ENCODE measurements around the gene CREB3L2. TPM values are rescaled to one million over a fixed set of nuclear protein-coding genes. Genes with fewer than 3 reads are reported as not detected.

The CREB3L2 gene
- total RNA-seq, 1 experiment from 2014 or later, result 49.8 TPM

DNA sequence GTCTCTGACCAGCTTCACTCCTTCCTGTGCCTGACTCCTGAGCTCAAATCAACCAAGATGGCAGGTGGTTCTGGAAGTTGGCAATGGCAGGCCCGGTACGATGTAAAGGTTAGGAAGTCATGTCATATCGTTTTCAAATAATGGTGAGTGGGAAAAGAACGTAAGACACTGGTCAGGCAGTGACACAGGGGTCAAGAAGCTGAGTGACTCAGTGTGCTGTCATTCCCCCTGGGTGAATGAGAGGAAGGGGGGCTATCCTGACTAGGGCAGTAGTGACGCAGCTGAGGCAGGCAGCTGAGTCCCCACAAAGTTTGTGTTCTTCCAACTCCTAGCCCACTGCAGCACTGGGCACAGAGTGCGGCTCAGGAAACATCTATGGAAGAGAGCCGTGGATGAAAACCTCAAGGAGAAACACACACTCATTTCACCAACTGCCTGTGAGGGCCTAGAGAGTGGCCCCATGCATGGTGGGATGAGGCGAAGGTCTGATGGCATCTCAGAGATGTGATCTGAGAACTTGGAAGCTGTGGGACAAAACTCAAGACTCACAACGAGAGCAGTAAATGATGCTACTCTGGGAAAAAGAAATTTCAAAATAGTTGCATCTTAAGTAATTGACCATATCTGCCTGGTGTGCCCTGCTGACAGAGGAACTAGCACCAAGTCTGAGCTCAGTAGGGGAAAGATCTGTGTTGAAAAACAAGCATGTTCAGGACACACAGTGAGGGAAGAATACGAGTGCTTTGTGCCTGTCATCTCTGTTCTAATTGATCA is 23.2 kb downstream of the CREB3L2 start (continued):
- TF ChIP-seq ZNF274 (IDR thresholded peaks at IDR 0.05; ENCODE audit: low read depth, low read length), result no peak
- no peak for TF ChIP-seq POLR2A (IDR thresholded peaks at IDR 0.05; ENCODE audit: borderline replicate concordance, extremely low read depth, insufficient read depth, insufficient read length)
- no peak for TF ChIP-seq ELF1 (IDR thresholded peaks at IDR 0.05; ENCODE audit: borderline replicate concordance, low read depth)
- no peak for TF ChIP-seq TCF7L2 (IDR thresholded peaks at IDR 0.05; ENCODE audit: borderline replicate concordance, extremely low read depth, insufficient read depth, insufficient read length)
- TF ChIP-seq EZH2 (IDR thresholded peaks at IDR 0.05), result no peak
- peak; percentile 99 for TF ChIP-seq FOSL1 (IDR thresholded peaks at IDR 0.05; ENCODE audit: low read depth)
- TF ChIP-seq, protein P1, sequence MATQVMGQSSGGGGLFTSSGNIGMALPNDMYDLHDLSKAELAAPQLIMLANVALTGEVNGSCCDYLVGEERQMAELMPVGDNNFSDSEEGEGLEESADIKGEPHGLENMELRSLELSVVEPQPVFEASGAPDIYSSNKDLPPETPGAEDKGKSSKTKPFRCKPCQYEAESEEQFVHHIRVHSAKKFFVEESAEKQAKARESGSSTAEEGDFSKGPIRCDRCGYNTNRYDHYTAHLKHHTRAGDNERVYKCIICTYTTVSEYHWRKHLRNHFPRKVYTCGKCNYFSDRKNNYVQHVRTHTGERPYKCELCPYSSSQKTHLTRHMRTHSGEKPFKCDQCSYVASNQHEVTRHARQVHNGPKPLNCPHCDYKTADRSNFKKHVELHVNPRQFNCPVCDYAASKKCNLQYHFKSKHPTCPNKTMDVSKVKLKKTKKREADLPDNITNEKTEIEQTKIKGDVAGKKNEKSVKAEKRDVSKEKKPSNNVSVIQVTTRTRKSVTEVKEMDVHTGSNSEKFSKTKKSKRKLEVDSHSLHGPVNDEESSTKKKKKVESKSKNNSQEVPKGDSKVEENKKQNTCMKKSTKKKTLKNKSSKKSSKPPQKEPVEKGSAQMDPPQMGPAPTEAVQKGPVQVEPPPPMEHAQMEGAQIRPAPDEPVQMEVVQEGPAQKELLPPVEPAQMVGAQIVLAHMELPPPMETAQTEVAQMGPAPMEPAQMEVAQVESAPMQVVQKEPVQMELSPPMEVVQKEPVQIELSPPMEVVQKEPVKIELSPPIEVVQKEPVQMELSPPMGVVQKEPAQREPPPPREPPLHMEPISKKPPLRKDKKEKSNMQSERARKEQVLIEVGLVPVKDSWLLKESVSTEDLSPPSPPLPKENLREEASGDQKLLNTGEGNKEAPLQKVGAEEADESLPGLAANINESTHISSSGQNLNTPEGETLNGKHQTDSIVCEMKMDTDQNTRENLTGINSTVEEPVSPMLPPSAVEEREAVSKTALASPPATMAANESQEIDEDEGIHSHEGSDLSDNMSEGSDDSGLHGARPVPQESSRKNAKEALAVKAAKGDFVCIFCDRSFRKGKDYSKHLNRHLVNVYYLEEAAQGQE (IDR thresholded peaks at IDR 0.05; ENCODE audit: low read depth), result no peak

DNA sequence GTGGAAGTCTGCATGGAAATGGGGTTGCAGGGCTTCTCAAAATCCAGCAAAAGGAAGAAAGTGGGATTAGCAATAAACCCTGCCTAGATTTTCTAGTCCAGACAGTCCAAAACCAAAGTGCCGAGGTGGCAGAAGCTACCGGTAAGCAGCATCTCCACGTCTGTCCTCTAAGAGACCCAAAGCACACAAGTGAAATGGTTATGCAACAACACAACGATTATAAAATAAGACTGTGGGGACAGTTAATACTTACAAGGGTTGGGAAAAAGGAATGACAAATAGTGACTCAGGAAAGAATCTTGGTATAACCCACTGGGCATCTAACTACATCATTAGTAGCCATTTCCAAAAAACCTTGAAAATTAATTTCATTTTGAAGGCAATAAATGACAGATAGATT is 24.7 kb downstream of the CREB3L2 start:
- Histone ChIP-seq H4K20me1 (ENCODE audit: insufficient read depth) (no peaks in the 10 kb centered on the region), H3K9me3 (ENCODE audit: control insufficient read depth in 1 of 2, insufficient read depth in 1 of 2, low read depth in 1 of 2, low read length in 2 of 2) (no peaks in the 10 kb centered on the region), H3K27ac (ENCODE audit: low read depth, low read length) (no peak overlapping the region), H3K4me1 (ENCODE audit: control insufficient read depth in 1 of 2, insufficient read depth in 2 of 2, low read length in 2 of 2) (peaks cover 40 to 56% of the 10 kb centered on the region in 2 experiments), H3K79me2 (ENCODE audit: insufficient read depth, low read length) (peaks cover 7% of the 10 kb centered on the region; the same call in 1 of the 2 replicates), H3K9ac (ENCODE audit: low read length) (no peak overlapping the region), H3K27me3 (ENCODE audit: insufficient read depth, low read length) (no peaks in the 10 kb centered on the region), H3K4me3 (replicated peaks in 1 of 2; ENCODE audit: low read depth in 1 of 2, low read length in 2 of 2) (no peak overlapping the region), H3K9me2 (ENCODE audit: insufficient read depth) (no peaks in the 10 kb centered on the region), H3K36me3 (ENCODE audit: control insufficient read depth in 1 of 2, insufficient read depth in 2 of 2, low read length in 2 of 2) (no peaks in the 10 kb centered on the region), H3K4me2 (ENCODE audit: low read length) (0 out of 2 replicates have a peak overlapping the region, but pooled peaks have one; percentile 74), H2AFZ (ENCODE audit: low read depth, low read length, poor library complexity, severe bottlenecking) (no peak overlapping the region)
- BruUV-seq (replicated peaks), result no TSS peak
- DNase-seq (ENCODE audit: low read depth, low spot score) (no peak), ATAC-seq (no peak)
- intact Hi-C loops (cut with micrococcal nuclease), result no loop called here
- ChIA-PET RAD21 (ENCODE audit: low non-redundant PET in 1 of 2, low total read pairs in 2 of 2, uncharacterized antibody in 2 of 2, unreplicated experiment in 2 of 2) (no interaction called here), CTCF (no interaction called here), POLR2A (no interaction called here)
- TF ChIP-seq SIN3A (IDR thresholded peaks at IDR 0.05; ENCODE audit: low read depth) (no peak), FOSL1 (IDR thresholded peaks at IDR 0.05; ENCODE audit: low read depth) (no peak), POLR2AphosphoS5 (IDR thresholded peaks at IDR 0.05; ENCODE audit: low read depth, low read length) (no peak), ELF1 (IDR thresholded peaks at IDR 0.05; ENCODE audit: borderline replicate concordance, low read depth) (no peak), YY1 (IDR thresholded peaks at IDR 0.05; ENCODE audit: extremely low read depth, insufficient replicate concordance, low read depth, low read length) (no peak), SP1 (IDR thresholded peaks at IDR 0.05; ENCODE audit: low read depth) (no peak), TCF7L2 (IDR thresholded peaks at IDR 0.05; ENCODE audit: borderline replicate concordance, extremely low read depth, insufficient read depth, insufficient read length) (no peak), CBX3 (IDR thresholded peaks at IDR 0.05; ENCODE audit: low read depth) (no peak), ZNF274 (IDR thresholded peaks at IDR 0.05; ENCODE audit: low read depth, low read length) (no peak), RAD21 (IDR thresholded peaks at IDR 0.05; ENCODE audit: low read depth) (no peak), EZH2 (IDR thresholded peaks at IDR 0.05) (no peak), CEBPB (IDR thresholded peaks at IDR 0.05; ENCODE audit: low read depth) (no peak), ZFX (IDR thresholded peaks at IDR 0.05) (no peak)
- TF ChIP-seq, protein P1 (IDR thresholded peaks at IDR 0.05; ENCODE audit: low read depth), result no peak
- TF ChIP-seq, protein P2, sequence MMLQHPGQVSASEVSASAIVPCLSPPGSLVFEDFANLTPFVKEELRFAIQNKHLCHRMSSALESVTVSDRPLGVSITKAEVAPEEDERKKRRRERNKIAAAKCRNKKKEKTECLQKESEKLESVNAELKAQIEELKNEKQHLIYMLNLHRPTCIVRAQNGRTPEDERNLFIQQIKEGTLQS (IDR thresholded peaks at IDR 0.05), result no peak

Data from HCT116 (cell line).